Activated CD8-positive, alpha-beta T cell treated with anti-CD3 and anti-CD28 coated beads for 36 hours (primary cell): Measurements from ENCODE around the gene CT45A8. TPM values are rescaled to one million over a fixed set of nuclear protein-coding genes. Genes with fewer than 3 reads are reported as not detected.
"Not testable (repeated sequence)": the region's sequence is repeated elsewhere in the genome, so short reads cannot be mapped to it uniquely, and the experiment has no call there.

Source experiments
- ATAC-seq: fragments of 200-7000 bp; cut with Tn5 transposase; one replicate; pipeline ENCODE4 v1.10.0; 2021; ENCODE audit warnings: mild to moderate bottlenecking, moderate library complexity
- CTCF ChIA-PET: fragments of 350-600 bp; sonication (Branson Sonifier 250); formaldehyde crosslinking; loops from one replicate; lab custom pipeline; 2021; ENCODE audit warnings: antibody characterized with exemption; lab: Charles Lee
- POLR2A ChIA-PET: fragments of 350-600 bp; sonication (Branson Sonifier 250); formaldehyde crosslinking; loops from one replicate; lab custom pipeline; 2021; ENCODE audit warnings: antibody characterized with exemption; lab: Charles Lee
- DNase-seq: peaks from one replicate; pipeline ENCODE4 v3.0.0-alpha.2; 2020
- H3K27ac Mint-ChIP-seq: one replicate; pipeline ENCODE4 v1.8.0; 2021; ENCODE audit warnings: mild to moderate bottlenecking, mixed read lengths
- H3K27me3 Mint-ChIP-seq: one replicate; pipeline ENCODE4 v1.8.0; 2021; ENCODE audit warnings: mixed read lengths
- H3K36me3 Mint-ChIP-seq: one replicate; pipeline ENCODE4 v1.8.0; 2021; ENCODE audit warnings: low read depth, mixed read lengths
- H3K4me1 Mint-ChIP-seq: one replicate; pipeline ENCODE4 v1.8.0; 2021; ENCODE audit warnings: low read depth, mixed read lengths
- H3K4me3 Mint-ChIP-seq: one replicate; pipeline ENCODE4 v1.8.0; 2021; ENCODE audit warnings: mild to moderate bottlenecking, moderate library complexity, mixed read lengths
- H3K9me3 Mint-ChIP-seq: one replicate; pipeline ENCODE4 v1.8.0; 2021; ENCODE audit warnings: mixed read lengths
- intact Hi-C: fragments of 100-400 bp; cut with micrococcal nuclease; formaldehyde crosslinking; loops from one replicate; pipeline ENCODE4 v1.10.0; 2022
- total RNA-seq, 2 experiments: library from RNA; stranded (reverse); gene quantifications; one replicate each; pipeline ENCODE4 v1.2.3, GENCODE V29; 2021

The CT45A8 gene
- total RNA-seq, 2 experiments from 2014 or later: not detected

GRCh38 chrX:135837180-135837579 lies 17.2 kb downstream of the CT45A8 start, which contains the start of gene CT45A7:
TSS of gene CT45A7 (minus strand) at chrX:135837280. CDS start at chrX:135833533, 3,747 bp downstream.
- ATAC-seq, H3K9me3 Mint-ChIP-seq, H3K27ac Mint-ChIP-seq, H3K4me1 Mint-ChIP-seq, CTCF ChIA-PET, POLR2A ChIA-PET, DNase-seq, intact Hi-C loops, H3K4me3 Mint-ChIP-seq, H3K27me3 Mint-ChIP-seq, H3K36me3 Mint-ChIP-seq: not testable (repeated sequence)

- H3K27ac Mint-ChIP-seq, ATAC-seq, H3K36me3 Mint-ChIP-seq, CTCF ChIA-PET, H3K27me3 Mint-ChIP-seq, intact Hi-C loops, H3K4me3 Mint-ChIP-seq, H3K4me1 Mint-ChIP-seq, DNase-seq, POLR2A ChIA-PET, H3K9me3 Mint-ChIP-seq: not testable (repeated sequence)
Measured at GRCh38 chrX:135819912-135820311, 34.4 kb downstream of the CT45A8 start, which contains the start of gene CT45A2. TSS of gene CT45A2 (minus strand) at chrX:135820012. CDS start at chrX:135816265, 3,747 bp downstream.

- H3K27ac Mint-ChIP-seq, intact Hi-C loops, H3K27me3 Mint-ChIP-seq, H3K9me3 Mint-ChIP-seq, ATAC-seq, H3K4me3 Mint-ChIP-seq, H3K36me3 Mint-ChIP-seq, DNase-seq, CTCF ChIA-PET, H3K4me1 Mint-ChIP-seq, POLR2A ChIA-PET: not testable (repeated sequence)
Measured at GRCh38 chrX:135802687-135803086, 51.7 kb downstream of the CT45A8 start, which contains the start of gene CT45A6. TSS of gene CT45A6 (minus strand) at chrX:135802787. CDS start at chrX:135798993, 3,794 bp downstream.

Other genes with a start within 250 kb of the CT45A8 start
- not detected for gene CT45A1, start 140.9 kb downstream of the CT45A8 start, total RNA-seq
- not detected for gene CT45A3, start 86.3 kb downstream of the CT45A8 start, total RNA-seq
- not detected for gene CT45A5, start 69.0 kb downstream of the CT45A8 start, total RNA-seq
- not detected for gene CT45A6, start 51.8 kb downstream of the CT45A8 start, total RNA-seq
- gene CT45A2, start 34.5 kb downstream of the CT45A8 start, total RNA-seq: not detected
- not detected for gene CT45A7, start 17.3 kb downstream of the CT45A8 start, total RNA-seq
- not detected for gene CT45A9, start 17.3 kb upstream of the CT45A8 start, total RNA-seq
- not detected for gene CT45A10, start 38.9 kb upstream of the CT45A8 start, total RNA-seq
- not detected for gene SAGE1, start 39.2 kb upstream of the CT45A8 start, total RNA-seq
- 10 to 100 TPM; 15.5 to 15.6 TPM for gene MMGT1, start 119.5 kb upstream of the CT45A8 start, total RNA-seq
- 10 to 100 TPM in 1 of 2 experiments, 1 to 10 TPM in 1; 8.7 to 11.3 TPM for gene SLC9A6, start 130.9 kb upstream of the CT45A8 start, total RNA-seq